Endothelial cell of umbilical vein (primary cell): ENCODE results near the gene ZDHHC24. TPM values are rescaled to one million over a fixed set of nuclear protein-coding genes. Genes with fewer than 3 reads are reported as not detected.

Experiments used
- BruUV-seq: library from RNA; stranded (reverse); fragments of 400-500 nt; replicated peaks from 2 replicates; lab custom pipeline; 2021; lab: Mats Ljungman, UMichigan
- CTCF ChIA-PET: fragments of 300-600, 350-600 bp; sonication (Branson Sonifier 250); formaldehyde crosslinking; loops from one replicate; lab custom pipeline; 2021; ENCODE audit warnings: antibody characterized with exemption, inconsistent platforms; lab: Charles Lee
- POLR2A ChIA-PET: fragments of 300-600, 350-600 bp; sonication (Branson Sonifier 250); formaldehyde crosslinking; loops from one replicate; lab custom pipeline; 2021; ENCODE audit warnings: antibody characterized with exemption, inconsistent platforms; lab: Charles Lee
- DNase-seq: peaks from one replicate; pipeline ENCODE4 v3.0.0-alpha.2; 2011; ENCODE audit warnings: low read depth, low spot score
- FAIRE-seq: peaks from 2 replicates; lab custom pipeline; 2011; peaks lifted over from hg19 to GRCh38; lab: Jason Lieb, UNC
- H2AFZ ChIP-seq: 2 replicates; pipeline ENCODE4 v1.6.0; 2012; ENCODE audit warnings: low read depth, low read length, control low read depth, inconsistent platforms
- H3K27ac ChIP-seq: 2 replicates; pipeline ENCODE4 v1.5.1; 2011; ENCODE audit warnings: low read depth, mild to moderate bottlenecking, control low read depth, low read length, moderate library complexity; ENCODE audit not compliant: insufficient read depth
- H3K27me3 ChIP-seq, 2 experiments: 2 replicates each; pipeline versions ENCODE4 v1.6.0 to v1.6.1; 2011; ENCODE audit warnings: low read length in 2 of 2, mixed read lengths in 1 of 2; ENCODE audit not compliant: control insufficient read depth in 2 of 2, insufficient read depth in 2 of 2
- H3K36me3 ChIP-seq, 2 experiments: 2 replicates in 1 of 2; 3 replicates in 1 of 2; pipeline ENCODE4 v1.5.1; 2011; ENCODE audit warnings: low read length in 2 of 2, mild to moderate bottlenecking in 1 of 2, moderate library complexity in 1 of 2; ENCODE audit not compliant: control insufficient read depth in 2 of 2, insufficient read depth in 2 of 2; ENCODE audit errors: extremely low read depth in 1 of 2
- H3K4me1 ChIP-seq: 3 replicates; pipeline ENCODE4 v1.5.1; 2011; ENCODE audit warnings: mild to moderate bottlenecking, low read length; ENCODE audit not compliant: control insufficient read depth, insufficient read depth; ENCODE audit errors: extremely low read depth
- H3K4me2 ChIP-seq: 2 replicates; pipeline ENCODE4 v1.6.1; 2011; ENCODE audit warnings: low read length, control low read depth, mixed read lengths; ENCODE audit not compliant: insufficient read depth
- H3K4me3 ChIP-seq, 3 experiments: fragments of 200-600 bp in 1 of 3; sonication (generic), shearing (Covaris generic) in 1 of 3; replicated peaks in 1 of 3; 2 replicates each; pipeline ENCODE4 v1.5.1; 2011 to 2016; ENCODE audit warnings: control low read depth in 3 of 3, low read length in 3 of 3, mild to moderate bottlenecking in 2 of 3, inconsistent platforms in 1 of 3, low read depth in 1 of 3, moderate library complexity in 1 of 3; ENCODE audit not compliant: insufficient read depth in 1 of 3
- H3K79me2 ChIP-seq: 2 replicates; pipeline ENCODE4 v1.6.0; 2012; ENCODE audit warnings: low read length, inconsistent platforms; ENCODE audit not compliant: control insufficient read depth, insufficient read depth
- H3K9ac ChIP-seq: replicated peaks from 2 replicates; pipeline ENCODE3; 2011; ENCODE audit warnings: low read length, control low read depth; ENCODE audit not compliant: insufficient read depth; ENCODE audit errors: extremely low read depth
- H3K9me1 ChIP-seq: replicated peaks from 3 replicates; pipeline ENCODE4 v1.6.0; 2011; ENCODE audit warnings: mild to moderate bottlenecking, low read length; ENCODE audit not compliant: control insufficient read depth, insufficient read depth; ENCODE audit errors: extremely low read depth
- H3K9me3 ChIP-seq: replicated peaks from 2 replicates; pipeline ENCODE4 v1.5.1; 2012; ENCODE audit warnings: low read length, inconsistent platforms; ENCODE audit not compliant: control insufficient read depth, insufficient read depth
- H4K20me1 ChIP-seq: replicated peaks from 2 replicates; pipeline ENCODE3; 2011; ENCODE audit warnings: mild to moderate bottlenecking, low read length; ENCODE audit not compliant: control insufficient read depth, insufficient read depth; ENCODE audit errors: extremely low read depth
- CTCF ChIP-seq, 2 donors: IDR thresholded peaks; 1 replicate in 1 of 2; 2 replicates in 1 of 2; pipeline ENCODE4 v1.5.1; 2011; ENCODE audit warnings: low read length in 2 of 2, mild to moderate bottlenecking in 2 of 2, moderate library complexity in 2 of 2, control low read depth in 1 of 2, inconsistent platforms in 1 of 2, low read depth in 1 of 2; ENCODE audit not compliant: insufficient read depth in 1 of 2; ENCODE audit errors: extremely low read depth in 1 of 2
- EZH2 ChIP-seq: IDR thresholded peaks from 2 replicates; pipeline ENCODE4 v1.6.1; 2012; ENCODE audit warnings: borderline replicate concordance, low read depth, mild to moderate bottlenecking, moderate library complexity, low read length, inconsistent platforms; ENCODE audit not compliant: severe bottlenecking
- JUN ChIP-seq: IDR thresholded peaks from 2 replicates; pipeline ENCODE4 v1.6.1; 2011; ENCODE audit warnings: borderline replicate concordance, low read depth; ENCODE audit not compliant: insufficient read length, insufficient read depth
- POLR2A ChIP-seq: IDR thresholded peaks from 2 replicates; pipeline ENCODE4 v1.6.1; 2012; ENCODE audit warnings: low read depth, mild to moderate bottlenecking, control low read depth, low read length
- dilution Hi-C: fragments of 300-500 bp; cut with MboI; formaldehyde crosslinking; loops from one replicate; pipeline ENCODE4 v1.15.0; 2019; ENCODE audit warnings: low sequenced_read_pairs; ENCODE audit not compliant: extremely low pct_ligation_motif_present
- intact Hi-C: fragments of 100-400 bp; cut with micrococcal nuclease; formaldehyde crosslinking; loops from one replicate; pipeline ENCODE4 v1.10.0; 2022
- polyA plus RNA-seq, 4 experiments: library from polyadenylated mRNA; depleted of rRNA in 3 of 4; stranded (reverse) in 3 of 4; unstranded in 1 of 4; fragments of >200 nt; gene quantifications; 2 replicates each; pipeline versions ENCODE4 v1.2.1 to v1.2.3, GENCODE V29; 2011 to 2012; ENCODE audit warnings: missing spikeins in 1 of 4
- total RNA-seq: library from RNA; stranded (reverse); gene quantifications from 2 replicates; pipeline ENCODE4 v1.2.3, GENCODE V29; 2021

ZDHHC24 gene
- total and polyA plus RNA-seq, 2 donors (not counting 3 experiments of a cell fraction or from before 2014, with no cell fraction given): 20.1 to 21.1 TPM

GRCh38 chr11:66510990-66511339 is 34.9 kb downstream of the ZDHHC24 start:
- DNase-seq (no peak), FAIRE-seq (no peak)
- dilution Hi-C loops: no loop called here
- Histone ChIP-seq H3K27me3 (no peaks in the 10 kb centered on the region), H3K4me1 (peaks cover 5% of the 10 kb centered on the region), H3K27ac (no peak overlapping the region), H3K9me3 (no peaks in the 10 kb centered on the region), H4K20me1 (no peaks in the 10 kb centered on the region), H3K9me1 (no peaks in the 10 kb centered on the region), H3K9ac (peak overlapping the region; percentile 83), H3K79me2 (peaks cover 4% of the 10 kb centered on the region), H3K4me3 (peak overlapping the region; percentile 56 to 91 (median 89)), H3K4me2 (peak overlapping the region; percentile 69), H3K36me3 (peaks cover 0 to 8% of the 10 kb centered on the region in 2 experiments), H2AFZ (peak overlapping the region; percentile 83)
- ChIA-PET CTCF (interaction anchor here (1.0 to 1.9 kb wide), 4 partner anchors 16 to 168 kb away, joined by 3 to 7 read pairs (median 3); partner anchors contain the start of gene PELI3), POLR2A (interaction anchor here (0.6 kb wide), 1 partner anchor 58 kb away, joined by 3 read pairs; no protein-coding TSS in a partner anchor)
- TF ChIP-seq CTCF (IDR thresholded peaks at IDR 0.05; ENCODE audit: extremely low read depth in 1 of 2, insufficient read depth in 1 of 2, low read depth in 1 of 2, low read length in 2 of 2) (no peak), POLR2A (no peak), JUN (no peak), EZH2 (no peak)
- BruUV-seq: TSS peak; percentile 82
- intact Hi-C loops: loop anchor here (1.0 to 2.0 kb wide), 3 partner anchors 31 to 45 kb away; partner anchors contain the start of genes DPP3 and PELI3
